Measurements from ENCODE around the gene SH2D2A.

DNA sequence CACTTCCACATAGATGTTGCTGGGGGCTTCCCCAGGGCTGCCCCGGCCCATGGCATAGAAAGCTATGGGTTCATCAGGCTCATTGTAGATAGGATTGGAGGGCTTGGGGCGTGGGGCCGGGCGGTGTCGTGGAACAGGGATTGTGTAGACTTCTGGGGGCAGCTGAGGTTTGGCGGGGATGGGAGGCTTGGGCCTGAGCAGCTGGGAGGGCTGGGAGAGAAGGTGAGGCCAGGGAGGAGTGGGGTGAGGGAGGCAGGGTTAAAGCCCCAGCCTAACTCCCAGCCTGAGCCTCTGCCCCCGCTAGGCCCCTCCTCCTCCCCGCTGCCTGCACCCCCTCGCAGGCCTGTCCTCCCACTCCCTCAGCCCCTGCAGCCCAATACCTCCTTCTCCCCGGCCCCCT, 7.4 kb downstream of the SH2D2A start:
- TF ChIP-seq GATA2 (IDR thresholded peaks at IDR 0.05; ENCODE audit: low read depth, low read length) (no peak), GATA3 (IDR thresholded peaks at IDR 0.05; ENCODE audit: low read depth, low read length) (no peak)
